ENCODE data around the gene BAHCC1. TPM values are rescaled to one million over a fixed set of nuclear protein-coding genes. Genes with fewer than 3 reads are reported as not detected.

Gene BAHCC1
- polyA plus RNA-seq, 1 donor from 2014 or later = 14.2 TPM

DNA sequence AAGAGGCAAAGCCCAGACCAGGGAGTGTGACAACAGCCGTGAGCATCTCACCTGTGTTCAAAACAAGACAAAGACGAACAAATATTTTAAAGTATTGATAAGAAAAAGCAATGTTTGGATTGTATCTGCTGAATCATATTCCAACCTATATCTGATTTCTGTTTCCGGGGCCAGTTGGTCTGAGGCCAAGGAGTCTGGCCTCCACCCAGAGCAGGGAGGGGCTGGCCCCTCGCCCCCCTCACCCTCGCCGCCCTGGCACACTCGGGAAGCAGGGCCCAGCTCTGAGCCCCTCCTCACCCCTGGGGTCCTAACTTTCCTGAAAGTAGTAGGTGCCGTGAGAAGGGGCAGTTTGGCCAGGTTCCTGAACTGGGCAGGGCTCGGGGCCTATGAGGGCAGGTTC, 69.3 kb downstream of the BAHCC1 start:
- Histone ChIP-seq H3K4me2 (ENCODE audit: low read length) (no peak overlapping the region), H3K36me3 (ENCODE audit: insufficient read depth, low read length) (no peaks in the 10 kb centered on the region), H3K79me2 (replicated peaks; ENCODE audit: insufficient read depth, low read length) (no peaks in the 10 kb centered on the region)

GRCh38 chr17:81465910-81466309, 70.7 kb downstream of the BAHCC1 start:
- H3K27me3 ChIP-seq (ENCODE audit: insufficient read depth, low read depth, low read length) = no peaks in the 10 kb centered on the region
- no peaks in the 10 kb centered on the region for H3K36me3 ChIP-seq (ENCODE audit: insufficient read depth, low read length)
- TF ChIP-seq POLR2AphosphoS5 (IDR thresholded peaks at IDR 0.05) = no peak
- no peak for TF ChIP-seq MXI1 (conservative IDR thresholded peaks at IDR 0.05; ENCODE audit: poor library complexity, severe bottlenecking)
- no peak for TF ChIP-seq EP300 (conservative IDR thresholded peaks at IDR 0.05; ENCODE audit: poor library complexity, severe bottlenecking)
- TF ChIP-seq, protein P1, sequence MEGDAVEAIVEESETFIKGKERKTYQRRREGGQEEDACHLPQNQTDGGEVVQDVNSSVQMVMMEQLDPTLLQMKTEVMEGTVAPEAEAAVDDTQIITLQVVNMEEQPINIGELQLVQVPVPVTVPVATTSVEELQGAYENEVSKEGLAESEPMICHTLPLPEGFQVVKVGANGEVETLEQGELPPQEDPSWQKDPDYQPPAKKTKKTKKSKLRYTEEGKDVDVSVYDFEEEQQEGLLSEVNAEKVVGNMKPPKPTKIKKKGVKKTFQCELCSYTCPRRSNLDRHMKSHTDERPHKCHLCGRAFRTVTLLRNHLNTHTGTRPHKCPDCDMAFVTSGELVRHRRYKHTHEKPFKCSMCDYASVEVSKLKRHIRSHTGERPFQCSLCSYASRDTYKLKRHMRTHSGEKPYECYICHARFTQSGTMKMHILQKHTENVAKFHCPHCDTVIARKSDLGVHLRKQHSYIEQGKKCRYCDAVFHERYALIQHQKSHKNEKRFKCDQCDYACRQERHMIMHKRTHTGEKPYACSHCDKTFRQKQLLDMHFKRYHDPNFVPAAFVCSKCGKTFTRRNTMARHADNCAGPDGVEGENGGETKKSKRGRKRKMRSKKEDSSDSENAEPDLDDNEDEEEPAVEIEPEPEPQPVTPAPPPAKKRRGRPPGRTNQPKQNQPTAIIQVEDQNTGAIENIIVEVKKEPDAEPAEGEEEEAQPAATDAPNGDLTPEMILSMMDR (IDR thresholded peaks at IDR 0.05; ENCODE audit: poor library complexity, severe bottlenecking) = no peak
- TF ChIP-seq, protein P2, sequence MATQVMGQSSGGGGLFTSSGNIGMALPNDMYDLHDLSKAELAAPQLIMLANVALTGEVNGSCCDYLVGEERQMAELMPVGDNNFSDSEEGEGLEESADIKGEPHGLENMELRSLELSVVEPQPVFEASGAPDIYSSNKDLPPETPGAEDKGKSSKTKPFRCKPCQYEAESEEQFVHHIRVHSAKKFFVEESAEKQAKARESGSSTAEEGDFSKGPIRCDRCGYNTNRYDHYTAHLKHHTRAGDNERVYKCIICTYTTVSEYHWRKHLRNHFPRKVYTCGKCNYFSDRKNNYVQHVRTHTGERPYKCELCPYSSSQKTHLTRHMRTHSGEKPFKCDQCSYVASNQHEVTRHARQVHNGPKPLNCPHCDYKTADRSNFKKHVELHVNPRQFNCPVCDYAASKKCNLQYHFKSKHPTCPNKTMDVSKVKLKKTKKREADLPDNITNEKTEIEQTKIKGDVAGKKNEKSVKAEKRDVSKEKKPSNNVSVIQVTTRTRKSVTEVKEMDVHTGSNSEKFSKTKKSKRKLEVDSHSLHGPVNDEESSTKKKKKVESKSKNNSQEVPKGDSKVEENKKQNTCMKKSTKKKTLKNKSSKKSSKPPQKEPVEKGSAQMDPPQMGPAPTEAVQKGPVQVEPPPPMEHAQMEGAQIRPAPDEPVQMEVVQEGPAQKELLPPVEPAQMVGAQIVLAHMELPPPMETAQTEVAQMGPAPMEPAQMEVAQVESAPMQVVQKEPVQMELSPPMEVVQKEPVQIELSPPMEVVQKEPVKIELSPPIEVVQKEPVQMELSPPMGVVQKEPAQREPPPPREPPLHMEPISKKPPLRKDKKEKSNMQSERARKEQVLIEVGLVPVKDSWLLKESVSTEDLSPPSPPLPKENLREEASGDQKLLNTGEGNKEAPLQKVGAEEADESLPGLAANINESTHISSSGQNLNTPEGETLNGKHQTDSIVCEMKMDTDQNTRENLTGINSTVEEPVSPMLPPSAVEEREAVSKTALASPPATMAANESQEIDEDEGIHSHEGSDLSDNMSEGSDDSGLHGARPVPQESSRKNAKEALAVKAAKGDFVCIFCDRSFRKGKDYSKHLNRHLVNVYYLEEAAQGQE (IDR thresholded peaks at IDR 0.05; ENCODE audit: borderline replicate concordance) = no peak
- TF ChIP-seq SMC3 (conservative IDR thresholded peaks at IDR 0.05; ENCODE audit: poor library complexity) = no peak
- TF ChIP-seq RAD21 (conservative IDR thresholded peaks at IDR 0.05) = no peak
- TF ChIP-seq EZH2 (IDR thresholded peaks at IDR 0.05; ENCODE audit: borderline replicate concordance, insufficient read depth, low read length, poor library complexity, severe bottlenecking) = no peak
- no peak for TF ChIP-seq TAF1 (IDR thresholded peaks at IDR 0.05; ENCODE audit: low read depth)
- H3K4me2 ChIP-seq (ENCODE audit: low read length) = no peak overlapping the region
- H3K4me3 ChIP-seq (ENCODE audit: low read length) = no peak overlapping the region
- H3F3A ChIP-seq (ENCODE audit: insufficient read depth, low read length, poor library complexity, severe bottlenecking) = no peaks in the 10 kb centered on the region
- H3K27ac ChIP-seq (ENCODE audit: low read length) = no peak overlapping the region
- no peaks in the 10 kb centered on the region for H3K79me2 ChIP-seq (replicated peaks; ENCODE audit: insufficient read depth, low read length)
- H3K9me3 ChIP-seq (ENCODE audit: low read length) = no peaks in the 10 kb centered on the region
- no peak overlapping the region for H3K9ac ChIP-seq (ENCODE audit: low read length)
- H3K9me2 ChIP-seq (ENCODE audit: insufficient read depth, low read length) = no peaks in the 10 kb centered on the region
- no peak overlapping the region for H2AFZ ChIP-seq (ENCODE audit: low read depth, low read length)
- H4K20me1 ChIP-seq (ENCODE audit: insufficient read depth) = no peaks in the 10 kb centered on the region

More for the DNA sequence above, 69.3 kb downstream of the BAHCC1 start:
- Histone ChIP-seq H3K9ac (ENCODE audit: low read length) (no peak overlapping the region), H3K9me3 (ENCODE audit: low read length) (no peaks in the 10 kb centered on the region), H3F3A (ENCODE audit: insufficient read depth, low read length, poor library complexity, severe bottlenecking) (no peaks in the 10 kb centered on the region), H3K4me3 (ENCODE audit: low read length) (no peak overlapping the region), H3K9me2 (ENCODE audit: insufficient read depth, low read length) (no peaks in the 10 kb centered on the region), H3K27me3 (ENCODE audit: insufficient read depth, low read depth, low read length) (no peaks in the 10 kb centered on the region), H2AFZ (ENCODE audit: low read depth, low read length) (no peak overlapping the region), H3K27ac (ENCODE audit: low read length) (no peak overlapping the region), H4K20me1 (ENCODE audit: insufficient read depth) (no peaks in the 10 kb centered on the region)
- TF ChIP-seq EZH2 (IDR thresholded peaks at IDR 0.05; ENCODE audit: borderline replicate concordance, insufficient read depth, low read length, poor library complexity, severe bottlenecking) (no peak), EP300 (conservative IDR thresholded peaks at IDR 0.05; ENCODE audit: poor library complexity, severe bottlenecking) (no peak), RAD21 (conservative IDR thresholded peaks at IDR 0.05) (no peak), POLR2AphosphoS5 (IDR thresholded peaks at IDR 0.05) (no peak), TAF1 (IDR thresholded peaks at IDR 0.05; ENCODE audit: low read depth) (no peak), SMC3 (conservative IDR thresholded peaks at IDR 0.05; ENCODE audit: poor library complexity) (no peak), MXI1 (conservative IDR thresholded peaks at IDR 0.05; ENCODE audit: poor library complexity, severe bottlenecking) (no peak)
- TF ChIP-seq, protein P2 (IDR thresholded peaks at IDR 0.05; ENCODE audit: borderline replicate concordance) = no peak
- TF ChIP-seq, protein P1 (IDR thresholded peaks at IDR 0.05; ENCODE audit: poor library complexity, severe bottlenecking) = no peak
